Muscle of back (tissue), 11 donors: Measurements from ENCODE around the gene SEMA5A. TPM values are rescaled to one million over a fixed set of nuclear protein-coding genes. Genes with fewer than 3 reads are reported as not detected.

ENCODE experiments used
- DNase-seq, 3 donors: peaks; one replicate each; pipeline versions ENCODE4 v3.0.0 to v3.0.0-alpha.2; 2013
- polyA plus RNA-seq, 10 donors: library from polyadenylated mRNA; unstranded; fragments of 120-200 nt; gene quantifications; one replicate each; pipeline ENCODE4 v1.2.1, GENCODE V29; 2013; ENCODE audit not compliant: insufficient read length in 10 of 10

Gene SEMA5A
- polyA plus RNA-seq, 10 donors: 27.6 to 43.9 (median 34.1) TPM

GRCh38 chr5:9482381-9482780 is 63.5 kb downstream of the SEMA5A start:
- no peak for DNase-seq

GRCh38 chr5:9480499-9480898 is 65.4 kb downstream of the SEMA5A start:
- DNase-seq: no peak

- DNase-seq: no peak
Observed at GRCh38 chr5:9479990-9480389, 65.9 kb downstream of the SEMA5A start.

- DNase-seq: peak in 1 of 3 donors; percentile 69
Observed at GRCh38 chr5:9479361-9479760, 66.5 kb downstream of the SEMA5A start.

- DNase-seq: no peak
Observed at GRCh38 chr5:9477537-9477936, 68.3 kb downstream of the SEMA5A start.

- DNase-seq: peak in 1 of 3 donors; percentile 42
Observed at GRCh38 chr5:9474219-9475002, 71.5 kb downstream of the SEMA5A start.

- DNase-seq: no peak
Observed at GRCh38 chr5:9473624-9474023, 72.3 kb downstream of the SEMA5A start.

GRCh38 chr5:9470410-9470809 is 75.5 kb downstream of the SEMA5A start:
- no peak for DNase-seq

GRCh38 chr5:9468060-9468388 is 77.9 kb downstream of the SEMA5A start:
- peak in 1 of 3 donors; percentile 69 for DNase-seq

GRCh38 chr5:9467199-9468059 is 78.4 kb downstream of the SEMA5A start:
- no peak for DNase-seq

- DNase-seq: peak in 1 of 3 donors; percentile 32
Observed at GRCh38 chr5:9466697-9467096, 79.2 kb downstream of the SEMA5A start.

GRCh38 chr5:9464478-9464877 is 81.4 kb downstream of the SEMA5A start:
- no peak for DNase-seq

- no peak for DNase-seq
Observed at GRCh38 chr5:9462109-9462508, 83.8 kb downstream of the SEMA5A start.

- DNase-seq: no peak
Observed at GRCh38 chr5:9460885-9461645, 84.8 kb downstream of the SEMA5A start.

- DNase-seq: peak; percentile 59 to 84 (median 81)
Observed at GRCh38 chr5:9456435-9457042, 89.3 kb downstream of the SEMA5A start.

- no peak for DNase-seq
Observed at GRCh38 chr5:9455826-9456434, 89.9 kb downstream of the SEMA5A start.

- DNase-seq: no peak
Observed at GRCh38 chr5:9454491-9454890, 91.4 kb downstream of the SEMA5A start.

GRCh38 chr5:9454012-9454481 is 91.8 kb downstream of the SEMA5A start:
- peak in 1 of 3 donors; percentile 43 for DNase-seq

- no peak for DNase-seq
Observed at GRCh38 chr5:9453480-9454011, 92.3 kb downstream of the SEMA5A start.

- no peak for DNase-seq
Observed at GRCh38 chr5:9452181-9452580, 93.7 kb downstream of the SEMA5A start.

- DNase-seq: no peak
Observed at GRCh38 chr5:9451037-9451436, 94.8 kb downstream of the SEMA5A start.
